GM21619 (cell line): ENCODE measurements around the gene BRD7.

ENCODE experiments used
- ATAC-seq: cut with Tn5 transposase; IDR thresholded peaks from one replicate; pipeline ENCODE4 v1.9.1; 2021; ENCODE audit not compliant: unreplicated experiment

BRD7 gene

GRCh38 chr16:50323335-50324011 lies 45.3 kb downstream of the BRD7 start:
- ATAC-seq = no peak

GRCh38 chr16:50322333-50322732 lies 46.5 kb downstream of the BRD7 start:
- ATAC-seq = no peak

- ATAC-seq = no peak
These were observed 48.5 kb downstream of the BRD7 start for GRCh38 chr16:50320310-50320709.

DNA sequence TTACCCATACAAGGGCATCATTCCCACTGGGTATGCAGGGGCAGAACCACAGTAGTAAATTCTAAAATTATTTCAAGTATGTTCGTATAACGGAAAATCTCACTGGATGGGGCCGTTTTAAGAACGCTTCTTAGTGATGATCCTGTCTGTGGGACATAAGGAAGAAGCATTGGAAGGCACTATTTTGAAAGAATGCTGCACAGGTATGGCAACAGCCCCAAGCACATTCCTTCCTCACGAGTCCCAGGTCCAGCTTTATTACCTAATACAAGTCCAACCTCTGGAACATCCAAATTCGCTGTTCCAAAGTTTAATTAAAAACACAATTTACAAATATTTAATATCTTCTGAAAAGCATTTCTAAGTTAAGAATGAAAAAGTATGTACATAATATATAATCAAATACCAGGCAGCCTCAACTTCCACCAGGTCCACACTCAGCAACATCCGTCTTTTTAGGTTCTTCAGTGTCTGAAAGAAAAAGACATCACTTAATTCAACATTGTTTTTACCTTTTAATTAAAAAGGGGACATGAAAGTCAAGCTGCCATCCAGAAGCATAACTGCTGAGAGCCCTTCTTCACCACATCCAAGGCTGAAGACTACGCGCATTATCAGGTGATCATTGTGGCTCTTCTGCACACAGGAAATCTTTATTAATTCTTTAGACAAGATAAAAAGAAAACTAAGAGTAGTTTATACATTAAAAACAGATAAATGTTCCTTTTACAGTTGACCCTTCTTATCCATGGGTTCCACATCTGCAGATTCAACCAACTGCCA lies 49.8 kb downstream of the BRD7 start:
- ATAC-seq = no peak

DNA sequence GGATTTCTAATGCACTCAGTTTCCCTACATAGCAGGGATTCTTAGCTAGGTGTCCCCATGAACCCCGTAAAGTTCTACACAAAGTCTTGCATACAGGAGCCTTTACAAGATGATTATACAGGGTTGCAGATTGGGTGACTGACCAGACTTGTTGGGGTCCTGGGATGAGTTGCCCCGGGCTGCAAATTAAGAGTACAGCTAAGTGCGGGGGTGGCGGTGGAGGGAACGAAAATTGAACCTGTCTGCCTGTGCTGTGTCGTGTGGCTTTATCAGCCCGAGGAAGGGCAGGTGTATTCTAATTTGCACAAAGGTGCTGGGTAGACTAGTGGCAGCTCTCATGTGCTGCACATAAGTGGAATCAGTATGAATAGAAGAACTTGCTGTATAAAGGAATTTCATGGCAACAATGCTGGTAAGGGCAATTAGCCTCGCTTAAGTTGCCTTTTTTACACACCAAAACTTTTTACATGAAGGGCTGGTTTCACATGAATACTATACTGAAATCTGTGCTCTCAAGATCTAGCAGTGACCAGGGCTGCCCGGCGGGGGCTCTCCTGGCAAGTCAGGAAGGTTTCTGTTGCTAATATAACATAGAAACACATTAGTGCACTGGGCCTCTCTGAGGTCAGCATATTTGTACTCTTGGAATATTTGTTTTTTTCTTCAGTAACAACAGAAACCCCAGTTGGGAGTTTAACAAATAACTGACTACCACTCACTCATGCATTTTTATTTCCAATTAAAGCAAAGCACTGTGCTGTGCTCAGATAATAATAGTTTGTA lies 51.7 kb downstream of the BRD7 start:
- ATAC-seq = no peak

- ATAC-seq = no peak
These were observed 52.5 kb downstream of the BRD7 start for GRCh38 chr16:50316102-50316847.

DNA sequence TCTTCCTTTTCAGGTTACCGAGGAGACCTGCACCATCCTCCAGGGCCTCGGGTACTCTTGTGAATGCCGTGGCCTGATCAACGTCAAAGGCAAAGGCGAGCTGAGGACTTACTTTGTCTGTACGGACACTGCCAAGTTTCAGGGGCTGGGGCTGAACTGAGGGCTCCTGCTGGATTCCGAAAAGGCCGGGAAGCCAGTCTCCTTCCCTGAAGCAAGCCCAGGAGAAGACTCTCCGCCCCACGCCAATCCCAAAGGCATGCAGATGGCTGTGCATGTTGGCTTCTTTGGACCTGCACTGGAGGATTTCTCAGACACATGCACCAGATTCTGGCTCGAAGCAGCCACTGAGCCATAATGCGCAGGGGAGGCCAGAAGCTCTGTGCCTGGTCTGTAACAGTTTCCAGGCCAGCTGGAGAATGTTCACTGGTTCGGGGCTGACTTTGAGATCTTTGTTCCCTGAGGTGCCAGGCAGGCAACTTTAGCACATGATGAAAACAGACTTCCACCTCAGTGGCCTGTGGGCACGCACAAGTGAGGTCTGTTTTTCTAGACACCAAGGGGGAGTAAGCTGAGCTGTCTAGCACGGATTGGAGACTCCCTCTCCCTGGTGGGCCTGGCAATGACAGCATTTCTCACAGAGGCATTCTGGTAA lies 53.3 kb downstream of the BRD7 start:
- ATAC-seq = no peak

GRCh38 chr16:50314665-50315064 lies 54.1 kb downstream of the BRD7 start:
- no peak for ATAC-seq

DNA sequence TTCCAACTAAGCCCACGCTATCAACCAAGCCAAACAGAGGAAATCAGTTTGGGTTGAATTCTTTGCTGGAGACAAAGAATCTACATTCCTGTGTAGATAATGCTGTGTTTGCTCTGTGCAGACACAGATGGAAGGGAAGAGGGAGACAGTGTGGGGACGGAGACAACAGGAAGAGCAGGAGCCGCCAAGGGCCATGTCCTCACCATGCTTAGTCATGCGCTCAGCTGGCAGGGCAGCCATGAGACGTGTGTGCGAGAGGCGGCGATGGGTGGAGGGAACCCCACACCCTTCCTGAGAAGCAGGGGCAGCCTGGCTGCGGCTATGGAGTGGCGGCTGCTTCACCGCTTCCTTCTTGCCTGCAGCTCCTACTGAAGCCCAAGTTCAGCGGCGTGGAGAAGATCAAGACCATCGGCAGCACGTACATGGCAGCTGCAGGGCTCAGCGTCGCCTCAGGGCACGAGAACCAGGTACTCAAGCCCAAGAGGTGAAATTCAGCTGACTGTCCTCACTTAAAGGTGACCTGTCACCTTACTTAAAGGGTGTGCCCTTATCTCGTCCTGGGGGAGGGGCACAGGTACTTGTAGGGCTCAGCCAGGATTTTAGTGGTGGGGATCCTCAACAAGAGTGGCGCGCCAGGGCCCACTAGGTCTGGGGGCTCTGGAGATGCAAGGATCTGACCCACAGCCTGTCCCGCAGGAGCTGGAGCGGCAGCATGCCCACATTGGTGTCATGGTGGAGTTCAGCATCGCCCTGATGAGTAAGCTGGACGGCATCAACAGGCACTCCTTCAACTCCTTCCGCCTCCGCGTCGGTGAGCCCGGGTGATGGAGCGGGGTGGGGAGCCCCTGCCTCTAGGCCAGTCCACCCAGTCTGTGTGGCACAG lies 55.0 kb downstream of the BRD7 start:
- ATAC-seq = no peak

GRCh38 chr16:50311891-50312501 lies 56.8 kb downstream of the BRD7 start:
- ATAC-seq = no peak

GRCh38 chr16:50311134-50311528 lies 57.7 kb downstream of the BRD7 start:
- no peak for ATAC-seq

GRCh38 chr16:50310308-50311133 lies 58.3 kb downstream of the BRD7 start:
- ATAC-seq = no peak

- no peak for ATAC-seq
These were observed 59.1 kb downstream of the BRD7 start for GRCh38 chr16:50309527-50310307.

- no peak for ATAC-seq
These were observed 59.6 kb downstream of the BRD7 start for GRCh38 chr16:50309156-50309526.

- ATAC-seq = no peak
These were observed 60.4 kb downstream of the BRD7 start for GRCh38 chr16:50308237-50308965.

DNA sequence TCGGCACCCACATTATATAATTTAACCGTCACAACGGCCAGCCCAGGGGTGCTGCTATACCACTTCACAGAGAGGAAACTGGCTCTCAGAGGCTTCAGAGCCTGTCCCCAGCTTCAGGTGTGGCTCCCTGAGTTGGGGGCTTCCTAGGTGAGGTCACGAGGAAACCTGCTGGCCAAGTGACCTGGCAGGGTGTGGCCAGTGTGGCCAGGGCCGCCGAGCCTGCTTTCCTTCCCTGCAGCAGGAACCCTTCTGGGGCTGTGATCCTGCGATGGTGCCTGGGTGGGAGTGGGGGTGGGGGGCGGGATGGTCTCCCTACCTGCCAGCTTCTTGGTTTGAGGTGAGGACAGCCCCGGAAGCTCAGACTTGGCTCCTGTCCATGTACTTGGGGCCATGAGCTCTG lies 62.5 kb downstream of the BRD7 start:
- no peak for ATAC-seq
